ENCODE results near the gene SPECC1. TPM values are rescaled to one million over a fixed set of nuclear protein-coding genes. Genes with fewer than 3 reads are reported as not detected.

SPECC1 gene
- total and polyA plus RNA-seq, 2 of the 13 experiments (the other 11 are each of a cell fraction or from before 2014, with no cell fraction given): 2.3 to 6.9 TPM

GRCh38 chr17:20203018-20203417, 193.9 kb downstream of the SPECC1 start:
- no peak overlapping the region for H3K4me3 ChIP-seq (replicated peaks in 1 of 3; ENCODE audit: insufficient read depth in 1 of 3, low read depth in 2 of 3, low read length in 3 of 3)
- intact Hi-C loops (cut with micrococcal nuclease; ENCODE audit: unreplicated experiment): no loop called here
- no peak overlapping the region for H2AFZ ChIP-seq (ENCODE audit: low read length)
- ChIA-PET CTCF (ENCODE audit: low intra/inter-chr PET ratio, low total read pairs) (no interaction called here), POLR2A (no interaction called here)
- TF ChIP-seq FOSL1 (CRISPR knock-in tag; IDR thresholded peaks at IDR 0.05; ENCODE audit: borderline replicate concordance) (no peak), MTA1 (CRISPR knock-in tag; IDR thresholded peaks at IDR 0.05; ENCODE audit: borderline replicate concordance) (no peak), ZNF292 (CRISPR knock-in tag; IDR thresholded peaks at IDR 0.05; ENCODE audit: borderline replicate concordance, low read depth) (no peak), ZNF572 (CRISPR knock-in tag; IDR thresholded peaks at IDR 0.05) (no peak), MAFK (conservative IDR thresholded peaks at IDR 0.05 in 1 of 2, IDR thresholded peaks at IDR 0.05 in 1 of 2; ENCODE audit: low read length in 2 of 2) (no peak), ZNF160 (CRISPR knock-in tag; IDR thresholded peaks at IDR 0.05) (no peak), KDM3A (CRISPR knock-in tag; IDR thresholded peaks at IDR 0.05; ENCODE audit: low read depth) (no peak), TAF1 (CRISPR knock-in tag; IDR thresholded peaks at IDR 0.05) (no peak), ZNF749 (CRISPR knock-in tag; IDR thresholded peaks at IDR 0.05; ENCODE audit: borderline replicate concordance) (no peak), KLF16 (CRISPR knock-in tag; IDR thresholded peaks at IDR 0.05) (no peak), ZNF674 (CRISPR knock-in tag; IDR thresholded peaks at IDR 0.05; ENCODE audit: low read depth) (no peak), KLF13 (CRISPR knock-in tag; IDR thresholded peaks at IDR 0.05) (no peak), NFE2L2 (IDR thresholded peaks at IDR 0.05; ENCODE audit: low read length) (no peak), RAD51 (IDR thresholded peaks at IDR 0.05; ENCODE audit: borderline replicate concordance) (no peak), ZNF576 (CRISPR knock-in tag; IDR thresholded peaks at IDR 0.05) (no peak), SKIL (CRISPR knock-in tag; IDR thresholded peaks at IDR 0.05; ENCODE audit: borderline replicate concordance) (no peak), ZNF33A (CRISPR knock-in tag; IDR thresholded peaks at IDR 0.05; ENCODE audit: borderline replicate concordance) (no peak), ZBTB37 (CRISPR knock-in tag; IDR thresholded peaks at IDR 0.05) (no peak), KLF12 (CRISPR knock-in tag; IDR thresholded peaks at IDR 0.05; ENCODE audit: borderline replicate concordance) (no peak)
- no peaks in the 10 kb centered on the region for H3K36me3 ChIP-seq (replicated peaks in 1 of 2; ENCODE audit: control insufficient read depth in 1 of 2, insufficient read depth in 2 of 2, low read length in 2 of 2)
- no peaks in the 10 kb centered on the region for H3K27me3 ChIP-seq (ENCODE audit: control insufficient read depth in 1 of 2, insufficient read depth in 2 of 2, low read length in 2 of 2)
- H3K4me2 ChIP-seq (ENCODE audit: low read depth, low read length): no peak overlapping the region
- H3K4me1 ChIP-seq (ENCODE audit: insufficient read depth, low read length): no peaks in the 10 kb centered on the region
- no TSS peak for BruUV-seq (replicated peaks)
- in situ Hi-C loops (cut with HindIII; ENCODE audit: extremely low pct_ligation_motif_present, low pct_unique_long_range_greater_than_20kb): no loop called here
- no peaks in the 10 kb centered on the region for H4K20me1 ChIP-seq (ENCODE audit: insufficient read depth, low read length)
- H3K9me3 ChIP-seq (ENCODE audit: low read length): no peaks in the 10 kb centered on the region
- FAIRE-seq (no peak), DNase-seq (ENCODE audit: low spot score) (no peak), ATAC-seq (no peak)
- H3K27ac ChIP-seq (ENCODE audit: extremely low read length, insufficient read depth, low read length): no peak overlapping the region
- H3K9ac ChIP-seq (ENCODE audit: insufficient read depth, low read depth, low read length): no peak overlapping the region
- 67% methylated on average over 2 of the region's 2 CpGs for WGBS (ENCODE audit: low lambda C conversion rate)
- H3K79me2 ChIP-seq (ENCODE audit: insufficient read depth, low read length): no peaks in the 10 kb centered on the region
